SK-N-SH treated with all-trans-retinoic acid at 6 μM for 48 hours (cell line): Measurements from ENCODE around the gene LPIN3.

ENCODE experiments used
- ARNTL ChIP-seq: fragments of 450-650 bp; formaldehyde crosslinking; IDR thresholded peaks from 2 replicates; pipeline ENCODE4 v1.5.0; 2020; ENCODE audit warnings: low read depth, mild to moderate bottlenecking, moderate library complexity, borderline replicate concordance
- PPARA ChIP-seq: fragments of 250-450 bp; sonication (Bioruptor Pico); IDR thresholded peaks from 2 replicates; pipeline ENCODE4 v1.5.0; 2020; ENCODE audit warnings: mild to moderate bottlenecking, borderline replicate concordance
- ZNF70 ChIP-seq: fragments of 450-650 bp; formaldehyde crosslinking; IDR thresholded peaks from 2 replicates; pipeline ENCODE4 v1.5.0; 2020; ENCODE audit warnings: mild to moderate bottlenecking, moderate library complexity

DNA sequence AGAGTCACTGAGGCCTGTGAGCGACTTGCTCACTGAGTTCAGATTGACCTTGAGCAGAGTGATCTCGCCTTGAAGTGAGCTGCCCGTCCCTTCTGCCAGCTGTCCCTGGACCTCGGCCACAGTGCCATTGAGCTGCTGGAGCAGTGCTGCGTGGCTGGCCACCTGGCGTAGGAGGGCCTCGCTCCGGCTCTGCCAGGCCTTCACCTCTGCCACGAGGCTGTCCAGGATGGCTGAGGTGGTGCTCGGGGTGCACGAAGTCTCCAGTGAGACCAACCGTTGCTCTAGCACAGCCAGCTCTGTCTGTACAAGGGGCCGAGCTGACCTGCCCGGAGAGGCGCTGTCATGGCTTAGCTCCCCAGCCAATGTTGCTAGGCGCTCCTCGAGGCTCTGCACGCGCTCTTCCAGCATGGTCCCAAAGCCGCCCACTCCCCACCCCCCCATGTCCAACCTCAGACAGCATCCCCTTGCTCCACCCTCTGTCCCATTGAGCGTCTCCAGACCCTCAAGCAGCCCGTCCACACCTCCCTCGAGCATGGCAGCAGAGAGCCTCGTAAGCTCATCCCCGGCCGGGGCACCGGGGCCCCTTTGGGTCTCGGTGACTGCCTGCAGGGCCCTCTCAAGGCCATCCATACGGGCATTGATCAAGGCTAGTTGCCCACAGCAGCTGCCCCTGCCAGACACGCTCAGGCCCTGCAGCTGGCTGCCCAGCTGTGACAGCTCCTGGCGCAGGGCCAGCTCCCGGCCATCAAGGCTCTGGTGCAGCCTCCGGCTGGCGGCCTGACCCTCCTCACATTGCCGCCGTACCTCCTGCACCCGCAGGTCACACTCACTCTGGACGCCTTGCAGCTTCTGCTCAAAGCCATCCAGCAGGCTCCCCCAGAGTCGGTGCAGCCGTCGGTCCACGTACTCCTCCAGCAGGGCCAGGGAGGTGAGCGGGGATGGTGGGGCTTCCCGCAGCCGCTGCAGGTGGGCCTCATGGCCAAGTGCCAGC is 21.4 kb downstream of the LPIN3 start:
- TF ChIP-seq ZNF70 (CRISPR knock-in tag) (no peak), ARNTL (CRISPR knock-in tag) (no peak), PPARA (CRISPR knock-in tag) (no peak)
